ENCODE data around the gene UBE2E3.

Gene UBE2E3

GRCh38 chr2:181004647-181005325 is 24.4 kb downstream of the UBE2E3 start:
- Histone ChIP-seq H3K9me2 (replicated peaks; ENCODE audit: low read depth, low read length) (no peaks in the 10 kb centered on the region), H3K4me3 (ENCODE audit: low read length, poor library complexity, severe bottlenecking) (no peak overlapping the region), H4K20me1 (ENCODE audit: insufficient read depth, low read length, poor library complexity, severe bottlenecking) (no peaks in the 10 kb centered on the region), H3K4me2 (ENCODE audit: low read depth, low read length, poor library complexity, severe bottlenecking) (no peak overlapping the region), H3F3A (ENCODE audit: low read depth) (no peaks in the 10 kb centered on the region), H2AFZ (ENCODE audit: low read length) (no peak overlapping the region), H3K27me3 (ENCODE audit: insufficient read depth, low read length, poor library complexity, severe bottlenecking) (no peaks in the 10 kb centered on the region), H3K36me3 (ENCODE audit: insufficient read depth, low read length) (no peaks in the 10 kb centered on the region), H3K9me3 (ENCODE audit: insufficient read depth, low read depth, low read length) (no peaks in the 10 kb centered on the region), H3K79me2 (ENCODE audit: insufficient read depth, low read length) (no peaks in the 10 kb centered on the region), H3K4me1 (ENCODE audit: insufficient read depth, low read length, poor library complexity, severe bottlenecking) (no peaks in the 10 kb centered on the region), H3K9ac (ENCODE audit: low read depth, low read length, poor library complexity, severe bottlenecking) (no peak overlapping the region)
- TF ChIP-seq, protein P1, sequence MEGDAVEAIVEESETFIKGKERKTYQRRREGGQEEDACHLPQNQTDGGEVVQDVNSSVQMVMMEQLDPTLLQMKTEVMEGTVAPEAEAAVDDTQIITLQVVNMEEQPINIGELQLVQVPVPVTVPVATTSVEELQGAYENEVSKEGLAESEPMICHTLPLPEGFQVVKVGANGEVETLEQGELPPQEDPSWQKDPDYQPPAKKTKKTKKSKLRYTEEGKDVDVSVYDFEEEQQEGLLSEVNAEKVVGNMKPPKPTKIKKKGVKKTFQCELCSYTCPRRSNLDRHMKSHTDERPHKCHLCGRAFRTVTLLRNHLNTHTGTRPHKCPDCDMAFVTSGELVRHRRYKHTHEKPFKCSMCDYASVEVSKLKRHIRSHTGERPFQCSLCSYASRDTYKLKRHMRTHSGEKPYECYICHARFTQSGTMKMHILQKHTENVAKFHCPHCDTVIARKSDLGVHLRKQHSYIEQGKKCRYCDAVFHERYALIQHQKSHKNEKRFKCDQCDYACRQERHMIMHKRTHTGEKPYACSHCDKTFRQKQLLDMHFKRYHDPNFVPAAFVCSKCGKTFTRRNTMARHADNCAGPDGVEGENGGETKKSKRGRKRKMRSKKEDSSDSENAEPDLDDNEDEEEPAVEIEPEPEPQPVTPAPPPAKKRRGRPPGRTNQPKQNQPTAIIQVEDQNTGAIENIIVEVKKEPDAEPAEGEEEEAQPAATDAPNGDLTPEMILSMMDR (conservative IDR thresholded peaks at IDR 0.05; ENCODE audit: low read length) = no peak
- no peak for TF ChIP-seq EZH2phosphoT487 (IDR thresholded peaks at IDR 0.05; ENCODE audit: borderline replicate concordance)

DNA sequence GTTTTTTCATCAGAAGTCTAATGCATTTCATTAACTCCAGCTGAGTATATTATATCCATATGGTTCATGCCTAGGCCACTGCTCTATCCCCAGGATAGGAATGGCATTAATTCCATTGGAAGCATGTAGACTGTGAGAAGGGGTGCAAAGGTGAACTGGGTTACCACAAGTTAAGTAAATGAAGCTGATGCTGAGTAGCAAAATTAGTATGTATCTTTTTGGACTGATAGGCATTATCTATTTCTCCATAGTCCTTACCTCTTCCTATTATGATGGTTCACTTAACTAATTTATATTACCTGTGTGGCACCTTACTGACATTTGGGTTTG is 24.9 kb downstream of the UBE2E3 start:
- TF ChIP-seq, protein P1 (conservative IDR thresholded peaks at IDR 0.05; ENCODE audit: low read length) = no peak
- no peak for TF ChIP-seq EZH2phosphoT487 (IDR thresholded peaks at IDR 0.05; ENCODE audit: borderline replicate concordance)

DNA sequence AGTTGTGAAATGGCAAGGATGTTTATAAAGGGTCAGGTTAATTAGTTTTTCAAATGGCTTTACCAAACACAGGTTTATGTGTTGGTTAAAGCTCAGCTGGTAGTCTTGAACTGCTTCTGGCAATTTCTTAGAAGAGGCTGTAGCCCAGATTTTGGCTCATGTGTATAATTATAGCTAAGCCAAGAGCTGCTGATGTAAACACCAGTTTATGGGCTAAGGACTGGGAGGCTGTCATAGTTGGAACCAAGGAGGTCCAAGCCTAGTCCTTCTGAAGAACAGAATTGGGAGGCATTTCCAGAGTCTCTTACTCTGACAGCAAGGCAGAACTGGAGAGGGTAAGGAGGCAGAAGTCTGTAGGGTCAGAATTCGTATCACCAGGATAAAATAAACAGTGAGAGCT is 25.4 kb downstream of the UBE2E3 start:
- Histone ChIP-seq H4K20me1 (ENCODE audit: insufficient read depth, low read length, poor library complexity, severe bottlenecking) (no peaks in the 10 kb centered on the region), H3K79me2 (ENCODE audit: insufficient read depth, low read length) (no peaks in the 10 kb centered on the region), H2AFZ (ENCODE audit: low read length) (no peak overlapping the region), H3K4me2 (ENCODE audit: low read depth, low read length, poor library complexity, severe bottlenecking) (no peak overlapping the region), H3K9me2 (replicated peaks; ENCODE audit: low read depth, low read length) (no peaks in the 10 kb centered on the region), H3K36me3 (ENCODE audit: insufficient read depth, low read length) (no peaks in the 10 kb centered on the region), H3K9me3 (ENCODE audit: insufficient read depth, low read depth, low read length) (no peaks in the 10 kb centered on the region), H3K27me3 (ENCODE audit: insufficient read depth, low read length, poor library complexity, severe bottlenecking) (no peaks in the 10 kb centered on the region), H3K4me3 (ENCODE audit: low read length, poor library complexity, severe bottlenecking) (no peak overlapping the region), H3K9ac (ENCODE audit: low read depth, low read length, poor library complexity, severe bottlenecking) (no peak overlapping the region), H3K4me1 (ENCODE audit: insufficient read depth, low read length, poor library complexity, severe bottlenecking) (no peaks in the 10 kb centered on the region), H3F3A (ENCODE audit: low read depth) (no peaks in the 10 kb centered on the region)
- TF ChIP-seq EZH2phosphoT487 (IDR thresholded peaks at IDR 0.05; ENCODE audit: borderline replicate concordance) = no peak
- TF ChIP-seq, protein P1 (conservative IDR thresholded peaks at IDR 0.05; ENCODE audit: low read length) = no peak

More for the DNA sequence above, 24.9 kb downstream of the UBE2E3 start:
- H3K9ac ChIP-seq (ENCODE audit: low read depth, low read length, poor library complexity, severe bottlenecking) = no peak overlapping the region
- no peak overlapping the region for H3K4me3 ChIP-seq (ENCODE audit: low read length, poor library complexity, severe bottlenecking)
- H3K9me3 ChIP-seq (ENCODE audit: insufficient read depth, low read depth, low read length) = no peaks in the 10 kb centered on the region
- H4K20me1 ChIP-seq (ENCODE audit: insufficient read depth, low read length, poor library complexity, severe bottlenecking) = no peaks in the 10 kb centered on the region
- no peaks in the 10 kb centered on the region for H3F3A ChIP-seq (ENCODE audit: low read depth)
- no peaks in the 10 kb centered on the region for H3K4me1 ChIP-seq (ENCODE audit: insufficient read depth, low read length, poor library complexity, severe bottlenecking)
- H3K9me2 ChIP-seq (replicated peaks; ENCODE audit: low read depth, low read length) = no peaks in the 10 kb centered on the region
- no peak overlapping the region for H3K4me2 ChIP-seq (ENCODE audit: low read depth, low read length, poor library complexity, severe bottlenecking)
- H3K27me3 ChIP-seq (ENCODE audit: insufficient read depth, low read length, poor library complexity, severe bottlenecking) = no peaks in the 10 kb centered on the region
- H3K36me3 ChIP-seq (ENCODE audit: insufficient read depth, low read length) = no peaks in the 10 kb centered on the region
- no peak overlapping the region for H2AFZ ChIP-seq (ENCODE audit: low read length)
- H3K79me2 ChIP-seq (ENCODE audit: insufficient read depth, low read length) = no peaks in the 10 kb centered on the region

All from Loucy (cell line).